ES-I3 (cell line): ENCODE results near the gene SPNS2.

Source experiments
- H3K36me3 ChIP-seq: 2 replicates; pipeline ENCODE4 v1.6.1; 2013; ENCODE audit warnings: mild to moderate bottlenecking, low read length, control low read depth, moderate library complexity; ENCODE audit not compliant: insufficient read depth
- H3K4me1 ChIP-seq: 2 replicates; pipeline ENCODE4 v1.6.1; 2013; ENCODE audit warnings: mild to moderate bottlenecking, control low read depth, low read length; ENCODE audit not compliant: insufficient read depth
- H3K9ac ChIP-seq: 2 replicates; pipeline ENCODE4 v1.6.1; 2013; ENCODE audit warnings: low read depth, mild to moderate bottlenecking, low read length, moderate library complexity
- H3K9me3 ChIP-seq: 2 replicates; pipeline ENCODE4 v1.6.1; 2013; ENCODE audit warnings: mild to moderate bottlenecking, low read length, moderate library complexity; ENCODE audit not compliant: control insufficient read depth, insufficient read depth

SPNS2 gene

DNA sequence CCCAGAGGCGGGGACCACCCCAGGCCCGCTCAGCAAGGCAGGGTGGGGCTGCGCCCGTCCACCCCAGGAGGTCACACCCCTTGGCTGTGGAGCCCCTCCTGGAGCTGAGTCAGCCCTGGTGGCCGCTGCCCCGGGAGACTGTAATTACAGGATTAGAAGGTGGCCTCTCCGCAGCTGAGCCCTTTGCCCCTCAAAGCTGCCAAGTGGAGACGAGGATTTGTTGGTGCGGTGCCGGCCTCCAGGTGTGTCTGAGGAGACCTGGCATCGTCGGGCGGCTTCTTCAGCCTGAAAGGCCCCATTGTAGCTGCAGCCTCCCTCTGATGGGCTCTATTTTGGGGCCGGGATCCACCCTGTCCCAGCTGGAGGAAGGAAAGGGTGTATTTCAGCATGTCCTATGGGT is 22.7 kb upstream of the SPNS2 start:
- Histone ChIP-seq H3K4me1 (peaks cover 2% of the 10 kb centered on the region; the same call in 1 of the 2 replicates), H3K9me3 (no peaks in the 10 kb centered on the region), H3K9ac (no peak overlapping the region), H3K36me3 (no peaks in the 10 kb centered on the region)

DNA sequence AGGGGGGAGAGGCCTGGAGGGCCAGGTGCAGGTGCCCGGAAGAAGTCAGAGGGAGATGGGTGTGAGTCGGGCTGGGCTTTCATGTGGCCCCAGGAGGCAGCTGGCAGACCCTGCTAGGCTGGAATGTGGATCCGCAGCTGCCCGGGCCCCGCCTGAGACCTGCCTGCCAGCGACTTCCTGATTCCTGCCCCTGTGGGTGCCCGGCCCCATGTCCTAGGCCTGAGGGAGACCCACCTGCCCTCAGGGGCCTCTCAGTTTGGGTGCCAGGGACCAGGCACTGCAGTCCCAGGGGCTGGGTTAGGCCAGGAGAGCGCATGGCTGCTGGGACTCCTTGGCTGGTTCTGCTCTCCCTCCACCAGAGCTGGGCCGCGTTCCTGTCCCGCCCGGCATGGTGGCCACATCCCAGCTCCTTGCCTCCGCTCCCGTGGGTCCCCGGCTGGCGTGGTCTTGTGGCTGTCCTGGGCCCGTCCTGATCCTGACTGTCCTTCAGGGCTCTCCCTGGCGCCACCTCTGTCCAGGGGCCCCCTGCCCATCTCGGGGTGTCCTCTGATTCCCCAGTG is 22.1 kb upstream of the SPNS2 start:
- Histone ChIP-seq H3K9me3 (no peaks in the 10 kb centered on the region), H3K36me3 (no peaks in the 10 kb centered on the region), H3K9ac (no peak overlapping the region), H3K4me1 (peaks cover 5% of the 10 kb centered on the region; the same call in 1 of the 2 replicates)

DNA sequence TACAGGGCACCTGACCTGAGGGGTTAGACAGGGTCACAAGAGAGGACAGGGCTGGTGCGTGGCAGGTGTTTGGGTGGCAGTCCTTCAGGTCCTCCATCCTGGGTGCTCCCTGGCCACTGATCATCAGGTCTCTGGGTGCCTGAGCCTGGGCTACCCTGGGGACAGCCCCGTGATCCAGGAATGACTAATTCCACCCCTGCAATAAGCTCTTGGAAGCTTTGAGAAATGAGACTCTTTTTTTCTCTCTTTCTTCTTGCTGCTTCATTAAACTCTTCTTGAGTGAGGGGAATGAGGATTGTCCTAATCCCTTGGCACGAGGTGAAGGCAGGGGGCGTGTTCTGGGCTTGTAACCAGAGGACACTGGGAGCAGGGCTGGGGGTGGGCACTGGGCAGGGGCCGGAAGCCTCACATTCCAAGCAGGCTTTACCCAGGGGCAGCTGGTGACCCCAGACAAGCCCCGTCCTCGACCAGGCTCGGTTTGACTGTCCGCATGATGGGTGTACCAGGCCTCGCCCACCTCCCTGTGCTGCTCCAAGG is 21.4 kb upstream of the SPNS2 start:
- no peaks in the 10 kb centered on the region for H3K9me3 ChIP-seq
- H3K9ac ChIP-seq, result no peak overlapping the region
- no peaks in the 10 kb centered on the region for H3K36me3 ChIP-seq
- H3K4me1 ChIP-seq, result peaks cover 5% of the 10 kb centered on the region; the same call in 1 of the 2 replicates

- Histone ChIP-seq H3K9me3 (no peaks in the 10 kb centered on the region), H3K4me1 (peaks cover 14% of the 10 kb centered on the region; the same call in 1 of the 2 replicates), H3K36me3 (no peaks in the 10 kb centered on the region)
Measured at GRCh38 chr17:4478318-4478830, 20.3 kb upstream of the SPNS2 start.

GRCh38 chr17:4479340-4479981 is 19.2 kb upstream of the SPNS2 start:
- Histone ChIP-seq H3K4me1 (peaks cover 14% of the 10 kb centered on the region; the same call in 1 of the 2 replicates), H3K36me3 (no peaks in the 10 kb centered on the region), H3K9ac (no peak overlapping the region), H3K9me3 (no peaks in the 10 kb centered on the region)

More at GRCh38 chr17:4478318-4478830, 20.3 kb upstream of the SPNS2 start:
- no peak overlapping the region for H3K9ac ChIP-seq

GRCh38 chr17:4479982-4480751 is 18.5 kb upstream of the SPNS2 start:
- no peaks in the 10 kb centered on the region for H3K36me3 ChIP-seq
- H3K4me1 ChIP-seq, result peaks cover 14% of the 10 kb centered on the region; the same call in 1 of the 2 replicates
- no peak overlapping the region for H3K9ac ChIP-seq

GRCh38 chr17:4480929-4481898 is 17.5 kb upstream of the SPNS2 start:
- no peaks in the 10 kb centered on the region for H3K36me3 ChIP-seq

More at GRCh38 chr17:4479982-4480751, 18.5 kb upstream of the SPNS2 start:
- no peaks in the 10 kb centered on the region for H3K9me3 ChIP-seq

DNA sequence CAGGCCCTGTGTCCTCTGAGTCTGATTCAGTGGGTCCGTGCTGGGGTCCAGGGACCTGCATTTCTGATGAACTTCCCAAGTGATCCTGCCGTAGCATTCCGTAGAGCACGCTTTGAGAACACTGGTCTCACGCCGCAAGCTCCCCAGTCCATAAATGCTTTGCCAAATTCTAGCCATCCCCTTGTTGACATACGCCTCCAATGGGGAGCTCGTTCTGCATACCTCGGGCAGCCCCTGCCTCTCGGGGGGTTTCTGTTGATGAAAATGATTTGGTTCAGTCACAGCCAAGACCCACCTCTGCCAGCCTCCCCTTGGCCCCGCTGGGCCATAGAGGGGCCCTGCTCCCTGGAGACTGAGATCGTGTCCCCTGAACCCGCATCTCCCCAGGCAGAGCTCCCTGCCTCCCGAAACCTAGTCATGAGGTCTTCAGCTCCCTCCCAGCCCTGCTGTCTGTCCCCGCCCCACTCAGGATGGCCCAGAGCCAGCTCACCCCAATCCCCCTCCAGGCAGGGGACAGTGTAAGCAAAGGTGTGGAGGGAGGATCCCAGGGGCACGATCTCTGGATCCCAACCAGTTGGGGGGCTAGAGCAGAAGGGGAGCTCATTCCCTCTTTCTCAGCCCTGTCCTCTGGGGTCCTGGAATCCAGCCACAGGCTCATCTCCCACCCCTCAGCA is 16.2 kb upstream of the SPNS2 start:
- Histone ChIP-seq H3K36me3 (no peaks in the 10 kb centered on the region), H3K4me1 (peaks cover 14% of the 10 kb centered on the region; the same call in 1 of the 2 replicates), H3K9me3 (no peaks in the 10 kb centered on the region), H3K9ac (no peak overlapping the region)

More at GRCh38 chr17:4480929-4481898, 17.5 kb upstream of the SPNS2 start:
- Histone ChIP-seq H3K9ac (no peak overlapping the region), H3K9me3 (no peaks in the 10 kb centered on the region), H3K4me1 (peaks cover 14% of the 10 kb centered on the region; the same call in 1 of the 2 replicates)

GRCh38 chr17:4483012-4483840 is 15.5 kb upstream of the SPNS2 start:
- H3K36me3 ChIP-seq, result no peaks in the 10 kb centered on the region
- H3K9me3 ChIP-seq, result no peaks in the 10 kb centered on the region
- peaks cover 14% of the 10 kb centered on the region; the same call in 1 of the 2 replicates for H3K4me1 ChIP-seq
- H3K9ac ChIP-seq, result no peak overlapping the region

DNA sequence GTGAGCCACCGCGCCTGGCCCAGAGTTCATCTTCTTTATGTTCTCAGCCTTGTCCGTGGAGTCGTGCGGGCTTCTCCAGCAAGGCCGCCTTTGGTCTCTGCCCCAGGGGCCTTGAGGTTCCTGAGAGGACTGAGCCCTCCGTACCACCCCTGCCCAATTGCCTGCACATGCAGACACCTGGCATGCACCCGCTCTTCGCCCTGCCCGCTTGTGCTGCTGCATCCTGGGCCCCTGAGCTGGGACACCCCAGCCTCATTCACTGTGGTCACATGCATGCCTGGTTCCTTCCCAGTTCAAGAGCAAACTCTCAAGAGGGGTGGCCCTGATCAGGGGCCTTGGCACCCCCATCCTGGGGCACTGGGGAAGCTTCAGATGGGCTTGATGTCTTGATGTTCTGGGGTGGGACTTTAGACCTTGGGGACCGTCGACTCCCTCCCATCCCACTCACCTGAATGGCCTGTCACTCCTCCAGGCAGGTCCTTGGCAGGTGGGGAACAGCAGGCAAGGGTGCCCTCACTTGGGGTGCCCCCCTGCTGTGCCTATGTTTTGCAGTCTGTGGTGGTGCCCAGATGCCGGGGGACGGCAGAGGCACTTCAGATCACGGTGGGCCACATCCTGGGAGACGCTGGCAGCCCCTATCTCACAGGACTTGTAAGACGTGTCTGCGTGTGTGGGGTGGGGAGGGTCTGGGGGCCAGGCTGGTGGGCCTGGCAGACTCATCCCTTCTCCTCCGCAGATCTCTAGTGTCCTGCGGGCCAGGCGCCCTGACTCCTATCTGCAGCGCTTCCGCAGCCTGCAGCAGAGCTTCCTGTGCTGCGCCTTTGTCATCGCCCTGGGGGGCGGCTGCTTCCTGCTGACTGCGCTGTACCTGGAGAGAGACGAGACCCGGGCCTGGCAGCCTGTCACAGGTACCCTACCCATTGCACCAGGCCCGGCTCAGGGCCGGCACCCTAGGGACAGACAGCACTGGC is 12.7 kb upstream of the SPNS2 start:
- no peak overlapping the region for H3K9ac ChIP-seq
- peaks cover 12% of the 10 kb centered on the region; the same call in 1 of the 2 replicates for H3K4me1 ChIP-seq
- no peaks in the 10 kb centered on the region for H3K36me3 ChIP-seq

GRCh38 chr17:4487296-4487695 is 11.4 kb upstream of the SPNS2 start:
- Histone ChIP-seq H3K9ac (no peak overlapping the region), H3K36me3 (no peaks in the 10 kb centered on the region), H3K9me3 (no peaks in the 10 kb centered on the region), H3K4me1 (peaks cover 9% of the 10 kb centered on the region; the same call in 1 of the 2 replicates)

More for the DNA sequence above, 12.7 kb upstream of the SPNS2 start:
- H3K9me3 ChIP-seq, result no peaks in the 10 kb centered on the region
